Bronchial epithelial cell (primary cell): ENCODE data around the gene FOLR3. TPM values are rescaled to one million over a fixed set of nuclear protein-coding genes. Genes with fewer than 3 reads are reported as not detected.
"Not testable (repeated sequence)": the region's sequence is repeated elsewhere in the genome, so short reads cannot be mapped to it uniquely, and the experiment has no call there.

Source experiments
- DNase-seq: peaks from one replicate; pipeline ENCODE4 v3.0.0-alpha.2; 2010; ENCODE audit warnings: low read depth
- FAIRE-seq: peaks from 2 replicates; lab custom pipeline; 2011; peaks lifted over from hg19 to GRCh38; lab: Jason Lieb, UNC
- H3K27me3 ChIP-seq: 2 replicates; pipeline ENCODE4 v1.5.1; 2011; ENCODE audit warnings: low read length; ENCODE audit not compliant: control insufficient read depth, insufficient read depth
- H3K36me3 ChIP-seq: 2 replicates; pipeline ENCODE4 v1.5.1; 2011; ENCODE audit warnings: low read length; ENCODE audit not compliant: control insufficient read depth, insufficient read depth
- H3K4me3 ChIP-seq: 2 replicates; pipeline ENCODE4 v1.5.1; 2011; ENCODE audit warnings: mild to moderate bottlenecking, low read depth, low read length, control low read depth
- total RNA-seq: library from RNA; depleted of rRNA; stranded (reverse); fragments of >200 nt; gene quantifications from 2 replicates; pipeline ENCODE4 v1.2.1, GENCODE V29; 2014
- TF ChIP-seq, protein P1 (sequence below): IDR thresholded peaks from 2 replicates; pipeline ENCODE4 v1.5.1; 2011; ENCODE audit warnings: mild to moderate bottlenecking, moderate library complexity, low read length, control low read depth, inconsistent platforms; ENCODE audit not compliant: insufficient read depth, severe bottlenecking

FOLR3 gene
- total RNA-seq, 1 donor from 2014 or later = 11.3 TPM

DNA sequence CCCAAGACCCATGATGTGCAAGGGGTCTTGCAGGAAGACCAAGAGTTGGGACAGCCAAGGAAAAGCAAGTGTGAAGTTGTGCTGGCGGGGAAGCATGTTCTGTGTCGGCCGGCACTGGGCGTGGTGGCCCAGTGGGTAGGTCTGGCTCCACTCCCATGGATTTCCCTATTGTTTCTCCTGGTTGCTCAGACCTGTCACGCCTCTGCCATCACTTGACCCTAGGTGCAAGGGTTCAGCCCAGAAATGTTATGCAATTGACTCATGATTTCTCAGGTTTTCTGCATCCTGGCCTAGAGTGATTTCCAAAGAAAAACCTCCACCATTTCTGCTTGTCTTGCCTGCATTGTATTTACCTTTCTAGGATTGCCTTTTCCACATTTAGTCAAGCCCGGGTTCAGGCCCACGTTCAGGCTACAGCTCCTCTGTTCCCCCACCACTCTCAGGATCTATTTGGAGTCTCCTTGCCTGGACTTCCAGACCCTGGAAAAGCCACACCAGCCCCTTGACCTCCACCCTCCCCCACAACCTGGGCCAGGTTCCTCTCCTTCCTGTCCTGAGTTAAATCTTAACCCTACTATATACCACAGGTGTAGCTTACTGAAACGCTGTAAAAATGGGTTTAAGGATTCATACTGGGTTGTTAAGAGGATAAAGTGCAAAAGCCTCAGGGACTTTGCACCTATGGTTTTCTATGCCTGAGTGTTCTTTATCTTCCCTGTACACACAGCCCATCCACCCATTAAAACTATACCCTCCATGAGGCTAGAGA, 39.0 kb downstream of the FOLR3 start:
- no peaks in the 10 kb centered on the region for H3K36me3 ChIP-seq
- no peak overlapping the region for H3K4me3 ChIP-seq
- H3K27me3 ChIP-seq = no peaks in the 10 kb centered on the region
- peak; percentile 78 for DNase-seq
- peak; percentile 99 for FAIRE-seq
- TF ChIP-seq, protein P1, sequence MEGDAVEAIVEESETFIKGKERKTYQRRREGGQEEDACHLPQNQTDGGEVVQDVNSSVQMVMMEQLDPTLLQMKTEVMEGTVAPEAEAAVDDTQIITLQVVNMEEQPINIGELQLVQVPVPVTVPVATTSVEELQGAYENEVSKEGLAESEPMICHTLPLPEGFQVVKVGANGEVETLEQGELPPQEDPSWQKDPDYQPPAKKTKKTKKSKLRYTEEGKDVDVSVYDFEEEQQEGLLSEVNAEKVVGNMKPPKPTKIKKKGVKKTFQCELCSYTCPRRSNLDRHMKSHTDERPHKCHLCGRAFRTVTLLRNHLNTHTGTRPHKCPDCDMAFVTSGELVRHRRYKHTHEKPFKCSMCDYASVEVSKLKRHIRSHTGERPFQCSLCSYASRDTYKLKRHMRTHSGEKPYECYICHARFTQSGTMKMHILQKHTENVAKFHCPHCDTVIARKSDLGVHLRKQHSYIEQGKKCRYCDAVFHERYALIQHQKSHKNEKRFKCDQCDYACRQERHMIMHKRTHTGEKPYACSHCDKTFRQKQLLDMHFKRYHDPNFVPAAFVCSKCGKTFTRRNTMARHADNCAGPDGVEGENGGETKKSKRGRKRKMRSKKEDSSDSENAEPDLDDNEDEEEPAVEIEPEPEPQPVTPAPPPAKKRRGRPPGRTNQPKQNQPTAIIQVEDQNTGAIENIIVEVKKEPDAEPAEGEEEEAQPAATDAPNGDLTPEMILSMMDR = no peak

DNA sequence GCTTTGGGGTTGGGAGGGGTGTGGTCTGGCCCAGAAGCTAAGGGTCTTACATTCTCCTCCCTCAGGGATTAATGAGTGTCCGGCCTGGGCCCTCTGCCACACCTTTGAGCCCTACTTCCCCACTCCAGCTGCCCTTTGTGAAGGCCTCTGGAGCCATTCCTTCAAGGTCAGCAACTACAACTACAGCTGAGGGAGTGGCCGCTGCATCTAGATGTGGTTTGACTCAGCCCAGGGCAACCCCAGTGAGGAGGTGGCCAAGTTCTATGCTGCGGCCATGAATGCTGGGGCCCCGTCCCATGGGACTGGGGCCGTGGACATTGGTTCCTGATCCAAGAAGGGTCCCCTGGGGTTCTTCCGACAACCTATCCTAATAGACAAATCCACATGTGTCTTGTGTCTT, 42.1 kb downstream of the FOLR3 start:
- FAIRE-seq = no peak

DNA sequence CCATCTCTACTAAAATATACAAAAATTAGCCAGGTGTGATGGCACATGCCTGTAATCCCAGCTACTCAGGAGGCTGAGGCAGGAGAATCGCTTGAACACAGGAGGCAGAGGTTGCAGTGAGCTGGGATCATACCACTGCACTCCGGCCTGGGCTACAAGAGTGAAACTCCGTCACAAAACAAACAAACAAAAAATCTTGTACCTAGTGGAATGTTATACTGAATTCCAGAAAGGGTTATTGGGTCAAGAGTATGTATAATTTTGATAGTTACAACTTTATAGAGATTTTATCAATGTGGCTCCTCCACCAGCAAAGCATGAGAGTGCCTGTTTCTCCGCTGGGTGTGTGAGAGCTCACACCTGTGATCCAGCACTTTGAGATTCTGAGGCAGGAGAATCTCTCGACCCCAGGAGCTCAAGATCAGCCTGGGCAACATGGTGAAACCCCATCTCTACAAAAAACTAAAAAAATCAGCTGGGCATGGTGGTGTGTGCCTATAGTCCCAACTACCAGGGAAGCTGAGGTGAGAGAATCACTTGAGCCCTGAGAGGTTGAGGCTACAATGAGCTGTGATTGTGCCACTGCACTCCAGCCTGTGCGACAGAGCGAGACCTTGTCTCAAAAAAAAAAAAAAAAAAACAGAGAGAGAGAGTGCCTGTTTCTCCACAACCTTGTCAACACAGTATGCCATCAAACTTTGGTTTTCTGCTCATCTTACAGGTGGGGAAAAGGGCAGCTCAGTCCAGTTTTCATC, 43.7 kb downstream of the FOLR3 start:
- TF ChIP-seq, protein P1 = no peak
- Histone ChIP-seq H3K36me3 (no peaks in the 10 kb centered on the region), H3K4me3 (no peak overlapping the region), H3K27me3 (no peaks in the 10 kb centered on the region)
- no peak for FAIRE-seq
- no peak for DNase-seq

More for the DNA sequence above, 42.1 kb downstream of the FOLR3 start:
- no peak for DNase-seq
- Histone ChIP-seq H3K36me3 (no peaks in the 10 kb centered on the region), H3K27me3 (no peaks in the 10 kb centered on the region), H3K4me3 (no peak overlapping the region)
- TF ChIP-seq, protein P1 = no peak

DNA sequence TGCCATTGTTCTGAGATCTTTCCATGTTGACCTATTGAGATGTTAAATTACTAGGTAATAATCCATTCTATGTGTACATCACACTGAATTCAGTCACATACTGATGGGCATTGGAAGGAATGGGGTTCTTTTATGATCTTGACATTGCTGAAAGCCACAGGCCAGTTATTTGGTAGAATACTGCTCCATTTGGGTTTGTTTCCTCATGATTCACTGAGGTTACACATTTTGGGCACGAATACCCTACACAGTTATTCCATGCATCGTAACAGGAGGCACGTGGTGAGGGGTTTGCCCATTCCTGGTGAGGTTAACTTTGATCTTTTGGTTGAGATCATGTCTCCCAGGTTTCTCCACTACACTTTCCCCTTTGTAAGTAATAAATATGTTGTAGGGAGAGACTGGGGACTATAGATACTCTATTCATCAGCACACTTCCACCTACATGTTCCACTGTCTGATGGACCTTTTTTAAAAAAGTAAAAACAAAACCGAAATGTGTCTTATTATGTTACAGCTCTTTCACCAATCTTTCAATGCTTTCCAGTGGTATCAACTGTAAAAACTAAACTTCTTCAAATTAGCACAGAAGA, 44.4 kb downstream of the FOLR3 start:
- no peak overlapping the region for H3K4me3 ChIP-seq
- peak; percentile 22 for DNase-seq
- TF ChIP-seq, protein P1 = no peak
- H3K36me3 ChIP-seq = no peaks in the 10 kb centered on the region
- FAIRE-seq = no peak
- no peaks in the 10 kb centered on the region for H3K27me3 ChIP-seq

DNA sequence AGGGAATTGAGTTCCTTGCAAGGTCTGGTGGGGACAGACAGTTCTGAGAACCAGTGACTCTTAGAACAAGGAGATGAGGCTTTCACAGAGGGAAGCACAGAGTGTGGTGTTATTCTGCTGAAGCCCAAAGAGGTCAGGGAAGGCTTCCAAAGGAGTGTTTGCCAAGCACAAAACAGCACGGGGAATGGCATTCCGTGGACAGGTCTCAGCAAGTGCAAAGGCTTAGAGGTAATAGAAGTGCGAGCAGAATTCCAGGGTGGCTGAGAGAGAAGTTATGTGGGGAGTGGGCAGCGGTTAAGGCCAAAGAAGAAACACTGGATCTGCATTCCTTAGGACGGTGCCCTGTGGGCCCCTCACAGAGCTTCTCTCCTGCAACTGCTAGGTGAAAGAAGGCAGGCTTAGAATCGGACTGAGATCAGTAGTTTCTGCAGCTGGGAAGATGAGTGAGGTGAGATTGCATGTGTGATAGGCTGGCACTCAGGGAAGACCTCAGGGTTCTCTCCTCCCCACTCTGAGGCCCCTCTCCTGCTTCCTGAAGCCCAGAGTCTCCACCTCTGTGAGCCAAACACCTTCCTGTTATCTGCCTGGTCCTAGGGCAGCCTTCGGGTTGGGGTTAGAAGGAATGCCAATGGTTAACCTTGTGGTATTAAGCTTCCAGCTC, 45.5 kb downstream of the FOLR3 start:
- peak; percentile 78 for DNase-seq
- H3K4me3 ChIP-seq, H3K27me3 ChIP-seq, H3K36me3 ChIP-seq: not testable (repeated sequence)
- peak; percentile 98 for FAIRE-seq
